Subcutaneous abdominal adipose tissue (tissue), 5 donors: ENCODE measurements around the gene MYH8.

Experiments used
- H3K27ac ChIP-seq: one replicate; pipeline ENCODE4 v1.7.0; 2013; ENCODE audit warnings: low read depth, mild to moderate bottlenecking, inconsistent platforms, low read length, moderate library complexity
- H3K27me3 ChIP-seq, 5 donors: one replicate each; pipeline ENCODE4 v1.7.0; 2013; ENCODE audit warnings: low read length in 5 of 5, inconsistent platforms in 1 of 5; ENCODE audit not compliant: control insufficient read depth in 5 of 5, insufficient read depth in 4 of 5
- H3K36me3 ChIP-seq, 5 donors: one replicate each; pipeline ENCODE4 v1.7.0; 2013; ENCODE audit warnings: low read length in 5 of 5; ENCODE audit not compliant: control insufficient read depth in 5 of 5, insufficient read depth in 5 of 5
- H3K4me1 ChIP-seq, 5 donors: one replicate each; pipeline ENCODE4 v1.7.0; 2013; ENCODE audit warnings: low read length in 5 of 5, mild to moderate bottlenecking in 3 of 5, moderate library complexity in 1 of 5; ENCODE audit not compliant: control insufficient read depth in 5 of 5, insufficient read depth in 5 of 5
- H3K4me3 ChIP-seq, 5 donors: one replicate each; pipeline ENCODE4 v1.7.0; 2013; ENCODE audit warnings: low read length in 5 of 5, low read depth in 1 of 5
- H3K9ac ChIP-seq, 5 donors: one replicate each; pipeline ENCODE4 v1.7.0; 2013; ENCODE audit warnings: low read length in 5 of 5, mild to moderate bottlenecking in 4 of 5, moderate library complexity in 3 of 5
- H3K9me3 ChIP-seq, 5 donors: one replicate each; pipeline ENCODE4 v1.7.0; 2013; ENCODE audit warnings: low read length in 5 of 5; ENCODE audit not compliant: control insufficient read depth in 5 of 5
- donor health status: healthy.
- donor health status: healthy.
- donor health status: healthy.
- donor health status: healthy.
- donor health status: healthy.

MYH8 gene

DNA sequence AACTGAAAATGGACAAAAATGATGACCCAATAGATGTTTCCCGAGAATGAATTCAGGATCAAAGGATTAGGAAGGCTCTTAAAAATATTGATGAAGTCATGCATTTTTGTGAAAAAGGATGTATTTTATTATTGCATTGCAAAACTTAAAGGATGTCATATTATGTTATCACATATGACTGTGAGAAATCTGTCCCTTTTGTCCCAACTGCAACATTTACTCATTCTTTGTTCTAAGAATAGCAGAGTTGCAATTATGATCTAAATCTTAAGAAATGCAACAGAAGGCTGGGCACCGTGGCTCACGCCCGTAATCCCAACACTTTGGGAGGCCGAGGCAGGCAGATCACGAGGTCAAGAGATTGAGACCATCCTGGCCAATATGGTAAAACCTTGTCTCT, 35.9 kb downstream of the MYH8 start:
- no peaks in the 10 kb centered on the region for H3K4me1 ChIP-seq
- no peak overlapping the region for H3K4me3 ChIP-seq
- no peaks in the 10 kb centered on the region for H3K36me3 ChIP-seq
- no peaks in the 10 kb centered on the region for H3K27me3 ChIP-seq
- no peak overlapping the region for H3K27ac ChIP-seq
- no peaks in the 10 kb centered on the region for H3K9me3 ChIP-seq
- no peak overlapping the region for H3K9ac ChIP-seq

DNA sequence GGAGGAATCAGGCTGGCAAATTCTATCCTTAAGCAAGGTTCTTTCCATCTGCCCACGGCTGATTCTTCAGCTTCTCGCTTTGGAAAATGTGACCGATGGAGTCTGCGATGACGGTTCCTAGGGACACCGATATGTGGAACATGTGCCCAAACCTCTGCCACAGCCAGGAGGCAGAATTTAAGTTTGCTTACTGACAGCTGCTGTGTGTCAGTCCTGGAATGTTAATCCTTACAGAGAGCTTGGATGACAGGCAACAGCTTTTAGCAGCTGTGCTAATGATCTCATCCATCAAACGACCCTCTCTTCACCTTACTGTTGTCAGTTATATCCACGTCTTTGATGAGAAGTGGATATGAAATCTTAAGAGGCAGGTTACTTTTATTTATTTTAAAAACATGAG, 37.6 kb downstream of the MYH8 start:
- H3K9ac ChIP-seq, result no peak overlapping the region
- H3K4me1 ChIP-seq, result no peaks in the 10 kb centered on the region
- H3K36me3 ChIP-seq, result no peaks in the 10 kb centered on the region
- no peak overlapping the region for H3K27ac ChIP-seq
- no peaks in the 10 kb centered on the region for H3K9me3 ChIP-seq
- H3K4me3 ChIP-seq, result no peak overlapping the region
- H3K27me3 ChIP-seq, result no peaks in the 10 kb centered on the region

DNA sequence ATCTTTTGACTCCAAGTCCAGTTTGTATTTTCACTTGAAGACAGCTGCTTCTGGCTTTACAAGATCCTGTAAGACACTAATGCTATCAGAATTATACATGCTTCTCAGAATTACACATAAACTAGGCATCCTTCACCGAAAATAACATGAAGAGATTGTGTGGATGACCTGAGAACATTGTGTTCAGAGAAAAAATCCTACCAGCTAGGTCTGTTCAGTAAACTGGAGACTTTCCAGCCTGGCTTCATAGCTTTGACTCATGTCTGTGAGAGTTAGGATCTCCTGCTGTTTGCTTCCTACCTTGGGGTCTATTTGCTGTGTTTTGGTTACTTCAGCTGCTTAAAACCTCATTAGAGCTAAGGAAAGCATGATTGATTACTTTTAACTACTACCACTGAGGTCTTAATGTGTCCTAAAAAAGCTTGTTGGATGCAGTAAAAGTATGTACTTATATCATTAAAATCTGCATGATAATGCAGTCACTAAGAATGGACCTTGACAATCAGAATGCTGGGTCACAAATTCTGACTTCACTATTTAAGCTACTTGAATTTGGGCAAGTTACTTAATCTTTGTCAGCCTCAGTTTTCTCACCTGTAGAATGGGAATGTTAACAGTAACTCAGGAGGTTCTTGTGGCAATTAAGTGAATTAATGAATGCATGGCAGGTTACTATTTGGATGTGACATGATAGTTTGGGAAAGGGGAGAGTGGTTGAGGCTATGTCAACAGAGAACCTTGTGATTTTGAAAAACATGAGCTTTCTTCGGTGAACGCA, 40.9 kb downstream of the MYH8 start:
- no peaks in the 10 kb centered on the region for H3K36me3 ChIP-seq
- no peak overlapping the region for H3K27ac ChIP-seq
- H3K27me3 ChIP-seq, result no peaks in the 10 kb centered on the region
- no peaks in the 10 kb centered on the region for H3K9me3 ChIP-seq
- no peak overlapping the region for H3K9ac ChIP-seq
- no peaks in the 10 kb centered on the region for H3K4me1 ChIP-seq
- no peak overlapping the region for H3K4me3 ChIP-seq

DNA sequence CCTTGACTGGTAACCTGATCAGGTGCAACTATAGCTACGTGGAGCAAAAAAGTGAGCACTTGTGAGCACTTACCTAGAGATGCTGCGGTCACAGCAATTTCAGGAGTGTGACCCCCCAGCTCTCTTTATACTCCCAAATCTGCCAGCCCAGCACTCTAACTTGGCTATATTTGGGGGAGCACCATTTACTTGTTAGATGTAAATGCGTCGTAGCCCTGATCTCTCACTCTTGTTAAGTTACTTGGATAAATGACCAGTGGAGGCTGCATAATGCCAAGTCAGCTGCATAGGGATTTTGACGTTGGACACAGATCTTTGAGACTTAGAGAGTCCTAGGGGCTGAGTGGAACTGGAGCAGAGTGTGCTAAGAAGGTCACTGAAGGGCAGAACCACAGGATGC, 48.8 kb downstream of the MYH8 start, which contains the start of gene MYH13:
Gene MYH13, minus strand, starts transcription at position 101 of the 400 bp plus-strand sequence. CDS start 8,476 bp downstream, outside the sequence.
- Histone ChIP-seq H3K27me3 (no peaks in the 10 kb centered on the region), H3K9me3 (no peaks in the 10 kb centered on the region)

DNA sequence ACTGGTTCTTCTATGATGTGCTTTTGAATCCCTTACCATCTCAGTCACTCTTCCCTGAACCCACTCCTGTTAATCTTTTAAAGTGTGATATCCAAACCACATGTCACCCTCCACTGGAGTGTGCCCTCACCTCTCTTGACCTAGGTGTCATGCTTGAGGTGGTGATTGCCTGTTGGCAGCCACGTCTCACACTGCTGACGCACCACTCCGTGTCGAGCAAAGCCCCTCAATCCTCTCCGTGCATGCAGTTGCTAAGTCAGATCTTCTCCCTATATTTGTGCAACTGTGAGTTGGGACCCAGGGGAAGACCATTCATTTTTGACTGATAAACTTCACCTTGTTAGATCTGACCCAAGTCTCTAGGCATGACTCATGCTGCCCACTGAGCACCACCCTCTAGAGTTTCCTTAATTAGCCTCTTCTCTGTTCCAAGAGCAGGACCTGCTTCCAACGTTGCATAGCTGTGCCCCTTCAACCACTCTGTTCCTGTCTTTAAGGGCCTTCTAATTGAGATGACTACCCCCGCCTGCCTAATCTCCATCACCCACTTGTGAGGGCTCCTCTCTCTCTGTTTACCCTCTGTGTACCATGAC, 51.6 kb downstream of the MYH8 start:
- Histone ChIP-seq H3K27me3 (no peaks in the 10 kb centered on the region), H3K4me1 (no peaks in the 10 kb centered on the region), H3K27ac (no peak overlapping the region), H3K4me3 (no peak overlapping the region), H3K9ac (no peak overlapping the region), H3K9me3 (no peaks in the 10 kb centered on the region), H3K36me3 (no peaks in the 10 kb centered on the region)

More for the DNA sequence above, 48.8 kb downstream of the MYH8 start, which contains the start of gene MYH13:
- no peak within 1 kb of the TSS for H3K27ac ChIP-seq
- no peaks in the 10 kb centered on the region for H3K36me3 ChIP-seq
- no peak within 1 kb of the TSS for H3K4me3 ChIP-seq
- no peaks in the 10 kb centered on the region for H3K4me1 ChIP-seq
- no peak within 1 kb of the TSS for H3K9ac ChIP-seq

DNA sequence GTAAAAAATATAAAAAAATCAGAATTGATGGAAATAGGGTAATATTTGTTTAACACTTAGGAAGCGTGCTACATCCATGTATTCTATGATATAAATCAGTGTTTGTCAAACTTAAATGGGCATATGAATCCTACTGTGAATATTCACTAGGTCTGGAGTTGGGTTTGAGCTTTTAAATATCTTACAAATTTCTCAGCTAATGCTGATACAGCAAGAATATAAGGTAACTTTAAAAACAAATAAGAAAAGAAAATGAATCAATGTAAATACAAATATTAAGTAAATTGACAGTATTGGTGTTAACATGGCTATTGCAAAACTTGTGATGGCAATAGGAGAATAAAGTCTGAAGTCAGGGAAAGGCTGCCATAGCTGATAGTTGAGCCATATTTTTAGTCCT, 52.5 kb downstream of the MYH8 start:
- H3K9me3 ChIP-seq, result no peaks in the 10 kb centered on the region
- H3K4me3 ChIP-seq, result no peak overlapping the region
- H3K27ac ChIP-seq, result no peak overlapping the region
- no peaks in the 10 kb centered on the region for H3K27me3 ChIP-seq
- H3K9ac ChIP-seq, result no peak overlapping the region
- H3K4me1 ChIP-seq, result no peaks in the 10 kb centered on the region
- no peaks in the 10 kb centered on the region for H3K36me3 ChIP-seq

DNA sequence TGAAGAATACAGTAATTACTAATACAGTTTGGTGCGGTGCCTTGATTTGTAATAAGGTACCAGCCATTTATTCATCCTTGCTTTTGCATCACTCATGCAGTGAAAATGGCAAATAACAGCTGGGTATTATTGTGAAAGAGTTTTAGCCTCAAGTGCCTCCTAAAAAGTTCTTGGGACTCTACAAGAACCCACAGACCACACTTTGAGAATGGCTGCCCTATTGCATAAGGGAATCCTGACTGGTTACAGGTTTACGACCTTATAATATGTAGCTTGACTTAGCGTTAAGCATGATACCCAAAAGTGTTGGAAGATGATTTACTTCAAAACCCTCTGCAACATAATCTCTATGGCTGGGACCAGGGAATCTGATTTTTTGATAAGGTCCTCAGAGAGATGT, 53.2 kb downstream of the MYH8 start:
- Histone ChIP-seq H3K9me3 (no peaks in the 10 kb centered on the region), H3K4me1 (no peaks in the 10 kb centered on the region), H3K36me3 (no peaks in the 10 kb centered on the region), H3K27me3 (no peaks in the 10 kb centered on the region), H3K4me3 (no peak overlapping the region), H3K27ac (no peak overlapping the region), H3K9ac (no peak overlapping the region)

DNA sequence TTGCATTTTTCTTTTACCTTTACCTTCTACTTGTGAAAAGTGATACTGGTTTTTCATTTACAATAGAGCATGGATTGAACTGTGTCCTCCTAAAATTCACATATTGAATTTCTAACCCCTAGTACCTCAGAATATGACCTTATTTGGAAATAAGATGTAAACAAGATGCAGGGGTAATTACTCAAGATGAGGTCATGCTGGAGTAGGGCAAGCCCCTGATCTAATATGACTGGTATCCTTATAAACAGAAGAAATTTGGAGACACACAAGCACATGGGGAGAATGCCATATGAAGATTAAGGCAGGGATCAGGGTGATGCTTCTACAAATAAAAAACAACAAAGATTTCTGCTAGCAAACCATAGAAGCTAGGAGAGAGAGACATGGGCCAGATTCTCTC, 61.2 kb downstream of the MYH8 start:
- H3K4me1 ChIP-seq, result no peaks in the 10 kb centered on the region
- H3K9ac ChIP-seq, result no peak overlapping the region
- no peak overlapping the region for H3K27ac ChIP-seq
- no peaks in the 10 kb centered on the region for H3K36me3 ChIP-seq
- no peaks in the 10 kb centered on the region for H3K9me3 ChIP-seq
- no peak overlapping the region for H3K4me3 ChIP-seq
- no peaks in the 10 kb centered on the region for H3K27me3 ChIP-seq

DNA sequence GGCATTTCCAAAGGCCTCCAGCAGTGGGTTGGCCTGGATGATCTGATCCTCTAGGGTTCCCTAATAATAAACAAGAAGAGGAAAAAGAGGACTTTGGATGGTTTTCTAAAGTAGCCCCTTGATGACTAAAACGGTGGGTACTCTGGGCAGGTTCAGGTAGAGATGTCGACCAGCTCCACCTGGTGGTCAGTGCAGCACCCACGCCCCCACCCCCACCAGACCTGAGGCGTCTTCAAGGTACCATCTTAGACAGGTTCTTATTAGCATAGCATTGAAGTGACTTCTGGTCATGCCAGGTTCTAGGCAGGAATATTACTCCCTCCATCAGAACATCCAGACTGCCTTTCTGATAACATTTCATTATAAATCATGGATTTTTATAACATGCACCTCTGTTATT, 64.0 kb downstream of the MYH8 start:
- Histone ChIP-seq H3K36me3 (no peaks in the 10 kb centered on the region), H3K9ac (no peak overlapping the region), H3K9me3 (no peaks in the 10 kb centered on the region), H3K4me3 (no peak overlapping the region), H3K27ac (no peak overlapping the region), H3K27me3 (no peaks in the 10 kb centered on the region), H3K4me1 (no peaks in the 10 kb centered on the region)

DNA sequence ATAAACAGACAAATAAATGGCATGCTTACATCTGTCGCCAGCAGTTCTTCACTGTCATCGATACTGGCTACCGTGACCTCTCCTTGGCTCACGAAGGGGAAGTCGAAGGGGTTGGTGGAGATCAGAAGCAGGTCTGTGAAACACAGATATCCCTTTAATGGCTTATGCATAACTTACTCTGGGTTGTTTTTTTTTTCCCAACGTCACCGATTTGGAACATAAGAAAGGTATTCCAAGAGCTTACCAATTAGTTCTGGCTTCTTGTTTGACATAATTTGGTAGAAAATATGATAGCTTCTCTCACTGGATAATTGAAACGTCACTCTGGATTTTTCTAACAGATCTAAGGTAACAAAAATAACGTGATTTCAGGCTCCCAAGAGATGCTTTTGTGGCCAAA, 67.1 kb downstream of the MYH8 start:
- H3K4me1 ChIP-seq, result no peaks in the 10 kb centered on the region
- no peaks in the 10 kb centered on the region for H3K9me3 ChIP-seq
- H3K36me3 ChIP-seq, result no peaks in the 10 kb centered on the region
- no peak overlapping the region for H3K9ac ChIP-seq
- H3K27ac ChIP-seq, result no peak overlapping the region
- H3K27me3 ChIP-seq, result no peaks in the 10 kb centered on the region
- no peak overlapping the region for H3K4me3 ChIP-seq
